PFSK-1 (cell line): ENCODE measurements around the gene UBE2E3.

Experiments used
- FOXP2 ChIP-seq: optimal IDR thresholded peaks from 2 replicates; pipeline ENCODE3; 2011; ENCODE audit warnings: borderline replicate concordance, control low read depth, inconsistent platforms; ENCODE audit not compliant: insufficient read depth; ENCODE audit errors: extremely low read length, extremely low read depth
- POLR2AphosphoS5 ChIP-seq: IDR thresholded peaks from 2 replicates; pipeline ENCODE4 v1.6.1; 2012; ENCODE audit warnings: low read depth, mild to moderate bottlenecking, control low read depth, low read length, moderate library complexity
- REST ChIP-seq, 2 experiments: IDR thresholded peaks; 2 replicates each; pipeline versions ENCODE4 v1.6.1 to v1.8.0; 2011 to 2012; ENCODE audit warnings: low read depth in 2 of 2, low read length in 2 of 2, control low read depth in 1 of 2, inconsistent platforms in 1 of 2, mild to moderate bottlenecking in 1 of 2, moderate library complexity in 1 of 2; ENCODE audit not compliant: insufficient read depth in 1 of 2
- SIN3A ChIP-seq: IDR thresholded peaks from 2 replicates; pipeline ENCODE4 v1.6.1; 2012; ENCODE audit warnings: mild to moderate bottlenecking, low read length, moderate library complexity, borderline replicate concordance; ENCODE audit not compliant: insufficient read depth
- TAF1 ChIP-seq: IDR thresholded peaks from 2 replicates; pipeline ENCODE4 v1.6.1; 2012; ENCODE audit warnings: low read length, control low read depth, borderline replicate concordance; ENCODE audit not compliant: insufficient read depth

The UBE2E3 gene

DNA sequence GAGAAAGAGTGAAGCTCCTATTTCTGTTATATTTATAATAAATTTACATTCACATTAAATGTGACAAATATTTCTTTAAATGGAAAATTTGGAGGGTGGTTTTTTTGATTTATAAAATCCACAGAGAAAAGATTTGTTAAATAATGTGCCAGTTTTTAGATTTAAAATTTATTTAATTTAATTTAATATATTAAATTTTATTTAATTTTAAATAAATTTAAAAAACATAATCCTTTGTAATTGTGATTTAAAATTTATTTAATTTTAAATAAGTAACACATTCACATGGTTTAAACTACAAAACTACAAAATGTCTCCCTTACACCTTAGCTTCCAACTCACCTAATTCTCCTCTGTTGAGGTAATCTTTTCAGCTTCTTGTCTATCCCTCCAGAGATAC, 123.3 kb downstream of the UBE2E3 start:
- TF ChIP-seq POLR2AphosphoS5 (no peak), REST (IDR thresholded peaks at IDR 0.05; ENCODE audit: insufficient read depth in 1 of 2, low read depth in 2 of 2, low read length in 2 of 2) (no peak), SIN3A (no peak), FOXP2 (no peak), TAF1 (no peak)

- TF ChIP-seq FOXP2, result no peak
- TF ChIP-seq SIN3A, result no peak
- no peak for TF ChIP-seq REST (IDR thresholded peaks at IDR 0.05; ENCODE audit: insufficient read depth in 1 of 2, low read depth in 2 of 2, low read length in 2 of 2)
- no peak for TF ChIP-seq TAF1
- TF ChIP-seq POLR2AphosphoS5, result no peak
These were observed 124.2 kb downstream of the UBE2E3 start for GRCh38 chr2:181104512-181105115.

DNA sequence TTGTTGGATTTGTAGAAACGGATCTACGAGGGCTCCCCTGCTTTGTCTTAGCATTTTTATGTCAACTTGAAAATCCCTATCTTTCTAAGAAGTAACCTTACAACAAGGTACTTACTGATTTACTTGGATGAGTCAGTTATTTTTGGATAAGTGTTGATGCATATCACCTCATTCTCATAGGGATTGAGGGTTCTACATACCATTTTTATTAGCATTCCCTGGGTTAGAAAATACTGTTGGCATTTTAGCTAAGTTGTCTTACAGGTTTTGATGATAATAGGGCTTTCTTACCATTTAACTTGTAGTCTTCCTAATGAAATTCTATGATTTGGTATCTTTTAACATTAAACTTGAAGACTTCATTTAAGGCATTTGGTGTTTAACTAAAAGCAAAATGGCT, 125.2 kb downstream of the UBE2E3 start:
- no peak for TF ChIP-seq POLR2AphosphoS5
- no peak for TF ChIP-seq FOXP2
- TF ChIP-seq SIN3A, result no peak
- no peak for TF ChIP-seq REST (IDR thresholded peaks at IDR 0.05; ENCODE audit: insufficient read depth in 1 of 2, low read depth in 2 of 2, low read length in 2 of 2)
- TF ChIP-seq TAF1, result no peak

DNA sequence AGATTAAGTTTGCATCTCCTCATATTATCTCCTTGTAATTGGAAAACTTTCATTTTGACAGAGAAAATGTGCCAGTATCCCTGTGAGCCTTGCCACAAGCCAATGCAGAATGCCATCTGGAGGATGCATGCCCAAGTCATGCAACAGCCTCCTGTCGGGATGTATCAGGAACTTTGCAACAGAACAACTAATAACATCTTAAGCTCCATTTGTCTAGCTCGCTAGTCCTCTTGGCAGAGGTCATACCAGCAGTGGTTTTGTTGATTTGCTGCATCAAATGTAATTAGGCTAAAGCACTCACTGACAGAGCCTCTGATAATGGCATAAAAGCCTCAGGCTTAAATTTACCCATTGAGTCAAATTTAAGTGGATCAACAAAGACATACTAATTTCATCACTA, 125.8 kb downstream of the UBE2E3 start:
- TF ChIP-seq POLR2AphosphoS5, result no peak
- no peak for TF ChIP-seq SIN3A
- TF ChIP-seq TAF1, result no peak
- TF ChIP-seq REST (IDR thresholded peaks at IDR 0.05; ENCODE audit: insufficient read depth in 1 of 2, low read depth in 2 of 2, low read length in 2 of 2), result no peak
- TF ChIP-seq FOXP2, result no peak
